K562 (cell line): ENCODE results near the gene CCNL2. TPM values are rescaled to one million over a fixed set of nuclear protein-coding genes. Genes with fewer than 3 reads are reported as not detected.

Source experiments
- ATAC-seq: fragments of 200-7000 bp; cut with Tn5 transposase; 3 replicates; pipeline ENCODE4 v1.9.1; 2020; ENCODE audit warnings: moderate library complexity
- BruUV-seq: library from RNA; stranded (reverse); fragments of 400-500 nt; replicated peaks from 2 replicates; lab custom pipeline; 2021; lab: Mats Ljungman, UMichigan
- CTCF ChIA-PET: fragments of 300-600 bp; formaldehyde crosslinking; extraction: SDS; loops from one replicate; lab custom pipeline; 2021; ENCODE audit warnings: low intra/inter-chr PET ratio; lab: Yijun Ruan, JAX
- POLR2A ChIA-PET: fragments of 300-600, 350-650 bp; sonication (Branson Sonifier 250); formaldehyde crosslinking; extraction: SDS; loops from one replicate; lab custom pipeline; 2021; ENCODE audit warnings: antibody characterized with exemption, inconsistent platforms; lab: Yijun Ruan, JAX
- DNase-seq, 4 experiments: peaks; one replicate each; pipeline versions ENCODE4 v3.0.0 to v3.0.0-alpha.2; 2011 to 2018; ENCODE audit warnings: low spot score in 3 of 4, mixed read lengths in 3 of 4; ENCODE audit errors: extremely low read depth in 1 of 4
- FAIRE-seq: peaks from 2 replicates; lab custom pipeline; 2011; peaks lifted over from hg19 to GRCh38; lab: Jason Lieb, UNC
- H2AFZ ChIP-seq: 2 replicates; pipeline ENCODE4 v1.6.0; 2011; ENCODE audit warnings: low read depth, low read length, control low read depth, inconsistent platforms
- H3K27ac ChIP-seq: fragments of 200-600 bp; 3 replicates; pipeline ENCODE4 v1.8.0; 2011; ENCODE audit warnings: low read depth, mild to moderate bottlenecking, control low read depth, inconsistent platforms, low read length, moderate library complexity, mixed read lengths; ENCODE audit errors: extremely low read depth
- H3K27me3 ChIP-seq, 2 experiments: fragments of 300-600 bp in 1 of 2; 2 replicates in 1 of 2; 3 replicates in 1 of 2; pipeline versions ENCODE4 v1.6.0 to v1.8.0; 2011; ENCODE audit warnings: inconsistent platforms in 2 of 2, low read length in 2 of 2, mild to moderate bottlenecking in 1 of 2, mixed read lengths in 1 of 2, moderate library complexity in 1 of 2; ENCODE audit not compliant: control insufficient read depth in 2 of 2, insufficient read depth in 2 of 2
- H3K36me3 ChIP-seq: fragments of 300-600 bp; 3 replicates; pipeline ENCODE4 v1.8.0; 2011; ENCODE audit warnings: mild to moderate bottlenecking, low read length, inconsistent platforms; ENCODE audit not compliant: control insufficient read depth, insufficient read depth
- H3K4me1 ChIP-seq, 2 experiments: fragments of 200-600 bp in 1 of 2; replicated peaks in 1 of 2; 2 replicates in 1 of 2; 3 replicates in 1 of 2; pipeline versions ENCODE4 v1.5.1 to v1.8.0; 2011; ENCODE audit warnings: inconsistent platforms in 2 of 2, low read length in 2 of 2, mild to moderate bottlenecking in 1 of 2, mixed read lengths in 1 of 2, moderate library complexity in 1 of 2; ENCODE audit not compliant: control insufficient read depth in 2 of 2, insufficient read depth in 2 of 2
- H3K4me2 ChIP-seq: 2 replicates; pipeline ENCODE4 v1.6.1; 2011; ENCODE audit warnings: low read length, control low read depth, inconsistent platforms, mixed read lengths; ENCODE audit not compliant: insufficient read depth
- H3K4me3 ChIP-seq: fragments of 200-600 bp; sonication (generic), shearing (Covaris generic); 2 replicates; pipeline ENCODE4 v1.5.1; 2016; ENCODE audit warnings: control low read depth, inconsistent platforms
- H3K79me2 ChIP-seq: fragments of 200-600 bp; 3 replicates; pipeline ENCODE4 v1.8.0; 2011; ENCODE audit warnings: low read length, inconsistent platforms; ENCODE audit not compliant: control insufficient read depth, insufficient read depth
- H3K9ac ChIP-seq, 2 experiments: 2 replicates each; pipeline versions ENCODE4 v1.6.0 to v1.6.1; 2011; ENCODE audit warnings: low read depth in 2 of 2, low read length in 2 of 2, control low read depth in 1 of 2, inconsistent platforms in 1 of 2, mild to moderate bottlenecking in 1 of 2, mixed read lengths in 1 of 2; ENCODE audit not compliant: insufficient read depth in 1 of 2
- H3K9me1 ChIP-seq: one replicate; pipeline ENCODE4 v1.6.0; 2011; ENCODE audit warnings: inconsistent platforms, mild to moderate bottlenecking, low read length, moderate library complexity; ENCODE audit not compliant: control insufficient read depth, insufficient read depth
- H3K9me3 ChIP-seq: replicated peaks from 2 replicates; pipeline ENCODE4 v1.5.1; 2011; ENCODE audit warnings: low read depth, low read length, inconsistent platforms; ENCODE audit not compliant: control insufficient read depth, insufficient read depth
- H4K20me1 ChIP-seq: replicated peaks from 2 replicates; pipeline ENCODE4 v1.6.1; 2011; ENCODE audit warnings: low read length, inconsistent platforms, mixed read lengths; ENCODE audit not compliant: control insufficient read depth, insufficient read depth
- CBX1 ChIP-seq: sonication (generic); IDR thresholded peaks from 2 replicates; pipeline ENCODE4 v1.6.1; 2016; ENCODE audit warnings: antibody characterized with exemption, low read depth, mild to moderate bottlenecking
- HNRNPLL ChIP-seq: fragments of 200-400 bp; formaldehyde crosslinking; IDR thresholded peaks from 2 replicates; pipeline ENCODE4 v1.6.1; 2017; ENCODE audit warnings: low read length, low read depth, mild to moderate bottlenecking; ENCODE audit not compliant: poor library complexity, severe bottlenecking
- PHF21A ChIP-seq: fragments of 450-650 bp; IDR thresholded peaks from 2 replicates; pipeline ENCODE4 v1.6.1; 2017; ENCODE audit warnings: low read depth, borderline replicate concordance
- SRF ChIP-seq, 2 experiments: fragments of 250-450, 450-650 bp in 1 of 2; sonication (Bioruptor Pico) in 1 of 2; sonication (generic) in 1 of 2; formaldehyde crosslinking; IDR thresholded peaks; 2 replicates each; pipeline versions ENCODE4 v1.5.0 to v1.5.1; 2020 to 2022; ENCODE audit warnings: mild to moderate bottlenecking in 1 of 2, missing genetic modification reagents in 1 of 2
- WGBS: fragments of 100-300 bp; shearing (Covaris generic); methylation state at CpG from one replicate; pipeline ENCODE4 v1.1.6; 2016; ENCODE audit warnings: low coverage, mixed read lengths; ENCODE audit not compliant: insufficient coverage; ENCODE audit errors: missing lambda C conversion rate; 5-methylcytosine and 5-hydroxymethylcytosine counted together
- in situ Hi-C: fragments of 300-500 bp; cut with MboI; formaldehyde crosslinking; loops from 4 replicates; pipeline ENCODE4 v1.15.0; 2018; ENCODE audit warnings: inconsistent platforms, mixed read lengths
- intact Hi-C: fragments of 100-400 bp; cut with micrococcal nuclease; formaldehyde crosslinking; loops from 2 replicates; pipeline ENCODE4 v1.14.2; 2022
- polyA plus RNA-seq, 8 experiments: library from polyadenylated mRNA; depleted of rRNA in 4 of 8; stranded (reverse) in 5 of 8; unstranded in 3 of 8; fragments of >200 nt; fragmentation: Nextera tagmentation in 2 of 8; fragmentation: Illumina TruSeq in 1 of 8; extraction: Ambion mirVana in 2 of 8; extraction: Trizol in 1 of 8; gene quantifications; 2 replicates each; pipeline versions ENCODE4 v1.2.1 to v1.2.3, GENCODE V29; 2011 to 2014; ENCODE audit warnings: inconsistent platforms in 1 of 8, missing spikeins in 1 of 8
- total RNA-seq, 7 experiments: library from RNA; depleted of rRNA in 6 of 7; stranded (reverse); fragments of >200 nt in 6 of 7; fragmentation: Illumina TruSeq in 2 of 7; extraction: Trizol in 2 of 7; gene quantifications; 2 replicates each; pipeline versions ENCODE4 v1.2.1 to v1.2.3, GENCODE V29; 2011 to 2021; ENCODE audit warnings: low replicate concordance in 1 of 7
- TF ChIP-seq, protein P1 (sequence below): fragments of 200-600 bp; sonication (generic); IDR thresholded peaks from one replicate; pipeline ENCODE4 v1.6.1; 2012; ENCODE audit warnings: mild to moderate bottlenecking, low read depth, low read length, inconsistent platforms
- TF ChIP-seq, protein P2 (sequence below): sonication (generic); formaldehyde crosslinking; IDR thresholded peaks from 2 replicates; pipeline ENCODE4 v1.8.0; 2022; ENCODE audit warnings: mild to moderate bottlenecking, missing genetic modification reagents, borderline replicate concordance

The CCNL2 gene
- total and polyA plus RNA-seq, 9 of the 15 experiments (the other 6 are each of a cell fraction or from before 2014, with no cell fraction given): 2.8 to 287 (median 94.5) TPM

DNA sequence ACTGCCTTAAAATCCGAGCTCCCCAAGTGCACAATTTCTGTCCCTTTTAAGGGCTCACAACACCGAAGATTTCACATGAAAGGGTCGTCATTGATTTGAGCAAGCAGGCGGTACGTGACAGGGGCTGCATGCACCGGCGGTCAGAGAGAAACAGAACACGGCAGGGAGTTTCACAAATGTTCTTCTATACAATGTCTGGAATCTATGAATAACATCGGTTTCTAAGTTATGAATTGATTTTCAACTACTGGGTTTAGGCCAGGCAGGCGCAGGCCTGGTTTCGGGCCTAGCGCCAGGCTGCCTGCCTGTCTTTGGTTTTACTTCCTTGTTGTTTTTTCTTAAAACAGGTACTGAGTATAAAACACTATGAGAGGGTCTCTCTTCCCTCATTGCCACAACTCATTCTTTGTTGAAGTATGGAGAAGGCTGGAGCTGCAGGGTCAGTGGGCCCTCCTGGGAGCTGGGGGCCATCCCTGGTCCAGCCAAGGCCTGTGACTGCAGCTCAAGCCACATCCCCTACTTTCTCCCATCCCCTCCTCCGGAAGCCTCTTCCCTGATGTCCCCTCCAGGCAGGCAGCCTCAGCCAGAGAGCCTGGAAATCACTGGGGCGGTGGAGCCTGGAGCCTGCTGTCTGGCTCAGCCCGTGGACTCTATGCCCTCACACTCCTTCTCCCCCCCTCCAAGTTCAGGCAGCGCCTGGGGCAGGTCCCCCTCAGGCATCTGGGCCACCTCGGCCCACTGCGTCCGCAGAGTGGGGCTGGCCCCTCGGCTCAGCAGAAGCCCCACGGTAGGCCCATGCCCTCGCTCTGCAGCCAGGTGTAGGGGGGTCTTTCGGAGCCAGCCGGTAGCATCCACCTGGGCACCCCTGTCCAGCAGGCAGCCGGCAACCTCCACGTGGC, 19.6 kb upstream of the CCNL2 start:
- H3K27ac ChIP-seq: no peak overlapping the region
- H3K9me1 ChIP-seq: no peaks in the 10 kb centered on the region
- no peak overlapping the region for H3K4me3 ChIP-seq
- ChIA-PET POLR2A (interaction anchor here (0.6 kb wide), 1 partner anchor 20 kb away, joined by 5 read pairs; no protein-coding TSS in a partner anchor), CTCF (no interaction called here)
- no peaks in the 10 kb centered on the region for H3K36me3 ChIP-seq
- FAIRE-seq: no peak
- H3K4me2 ChIP-seq: no peak overlapping the region
- no peaks in the 10 kb centered on the region for H3K27me3 ChIP-seq
- DNase-seq: no peak
- H3K9ac ChIP-seq: no peak overlapping the region; a peak in 1 of 4 replicates
- in situ Hi-C loops (no loop called here), intact Hi-C loops (no loop called here)
- no peaks in the 10 kb centered on the region for H3K79me2 ChIP-seq
- H3K4me1 ChIP-seq: peaks cover 3 to 25% of the 10 kb centered on the region in 2 experiments; a peak in 4 of 5 replicates
- no TSS peak for BruUV-seq
- WGBS: 74% methylated on average over 26 of the region's 26 CpGs
- H2AFZ ChIP-seq: no peak overlapping the region
- H4K20me1 ChIP-seq: no peaks in the 10 kb centered on the region
- 0 out of 2 replicates have a peak, but pooled peaks cover 1% of the 10 kb centered on the region for H3K9me3 ChIP-seq
- ATAC-seq: no peak
- TF ChIP-seq HNRNPLL (no peak), CBX1 (no peak), SRF (CRISPR knock-in tag; IDR thresholded peaks at IDR 0.05) (no peak), PHF21A (no peak)
- TF ChIP-seq, protein P1, sequence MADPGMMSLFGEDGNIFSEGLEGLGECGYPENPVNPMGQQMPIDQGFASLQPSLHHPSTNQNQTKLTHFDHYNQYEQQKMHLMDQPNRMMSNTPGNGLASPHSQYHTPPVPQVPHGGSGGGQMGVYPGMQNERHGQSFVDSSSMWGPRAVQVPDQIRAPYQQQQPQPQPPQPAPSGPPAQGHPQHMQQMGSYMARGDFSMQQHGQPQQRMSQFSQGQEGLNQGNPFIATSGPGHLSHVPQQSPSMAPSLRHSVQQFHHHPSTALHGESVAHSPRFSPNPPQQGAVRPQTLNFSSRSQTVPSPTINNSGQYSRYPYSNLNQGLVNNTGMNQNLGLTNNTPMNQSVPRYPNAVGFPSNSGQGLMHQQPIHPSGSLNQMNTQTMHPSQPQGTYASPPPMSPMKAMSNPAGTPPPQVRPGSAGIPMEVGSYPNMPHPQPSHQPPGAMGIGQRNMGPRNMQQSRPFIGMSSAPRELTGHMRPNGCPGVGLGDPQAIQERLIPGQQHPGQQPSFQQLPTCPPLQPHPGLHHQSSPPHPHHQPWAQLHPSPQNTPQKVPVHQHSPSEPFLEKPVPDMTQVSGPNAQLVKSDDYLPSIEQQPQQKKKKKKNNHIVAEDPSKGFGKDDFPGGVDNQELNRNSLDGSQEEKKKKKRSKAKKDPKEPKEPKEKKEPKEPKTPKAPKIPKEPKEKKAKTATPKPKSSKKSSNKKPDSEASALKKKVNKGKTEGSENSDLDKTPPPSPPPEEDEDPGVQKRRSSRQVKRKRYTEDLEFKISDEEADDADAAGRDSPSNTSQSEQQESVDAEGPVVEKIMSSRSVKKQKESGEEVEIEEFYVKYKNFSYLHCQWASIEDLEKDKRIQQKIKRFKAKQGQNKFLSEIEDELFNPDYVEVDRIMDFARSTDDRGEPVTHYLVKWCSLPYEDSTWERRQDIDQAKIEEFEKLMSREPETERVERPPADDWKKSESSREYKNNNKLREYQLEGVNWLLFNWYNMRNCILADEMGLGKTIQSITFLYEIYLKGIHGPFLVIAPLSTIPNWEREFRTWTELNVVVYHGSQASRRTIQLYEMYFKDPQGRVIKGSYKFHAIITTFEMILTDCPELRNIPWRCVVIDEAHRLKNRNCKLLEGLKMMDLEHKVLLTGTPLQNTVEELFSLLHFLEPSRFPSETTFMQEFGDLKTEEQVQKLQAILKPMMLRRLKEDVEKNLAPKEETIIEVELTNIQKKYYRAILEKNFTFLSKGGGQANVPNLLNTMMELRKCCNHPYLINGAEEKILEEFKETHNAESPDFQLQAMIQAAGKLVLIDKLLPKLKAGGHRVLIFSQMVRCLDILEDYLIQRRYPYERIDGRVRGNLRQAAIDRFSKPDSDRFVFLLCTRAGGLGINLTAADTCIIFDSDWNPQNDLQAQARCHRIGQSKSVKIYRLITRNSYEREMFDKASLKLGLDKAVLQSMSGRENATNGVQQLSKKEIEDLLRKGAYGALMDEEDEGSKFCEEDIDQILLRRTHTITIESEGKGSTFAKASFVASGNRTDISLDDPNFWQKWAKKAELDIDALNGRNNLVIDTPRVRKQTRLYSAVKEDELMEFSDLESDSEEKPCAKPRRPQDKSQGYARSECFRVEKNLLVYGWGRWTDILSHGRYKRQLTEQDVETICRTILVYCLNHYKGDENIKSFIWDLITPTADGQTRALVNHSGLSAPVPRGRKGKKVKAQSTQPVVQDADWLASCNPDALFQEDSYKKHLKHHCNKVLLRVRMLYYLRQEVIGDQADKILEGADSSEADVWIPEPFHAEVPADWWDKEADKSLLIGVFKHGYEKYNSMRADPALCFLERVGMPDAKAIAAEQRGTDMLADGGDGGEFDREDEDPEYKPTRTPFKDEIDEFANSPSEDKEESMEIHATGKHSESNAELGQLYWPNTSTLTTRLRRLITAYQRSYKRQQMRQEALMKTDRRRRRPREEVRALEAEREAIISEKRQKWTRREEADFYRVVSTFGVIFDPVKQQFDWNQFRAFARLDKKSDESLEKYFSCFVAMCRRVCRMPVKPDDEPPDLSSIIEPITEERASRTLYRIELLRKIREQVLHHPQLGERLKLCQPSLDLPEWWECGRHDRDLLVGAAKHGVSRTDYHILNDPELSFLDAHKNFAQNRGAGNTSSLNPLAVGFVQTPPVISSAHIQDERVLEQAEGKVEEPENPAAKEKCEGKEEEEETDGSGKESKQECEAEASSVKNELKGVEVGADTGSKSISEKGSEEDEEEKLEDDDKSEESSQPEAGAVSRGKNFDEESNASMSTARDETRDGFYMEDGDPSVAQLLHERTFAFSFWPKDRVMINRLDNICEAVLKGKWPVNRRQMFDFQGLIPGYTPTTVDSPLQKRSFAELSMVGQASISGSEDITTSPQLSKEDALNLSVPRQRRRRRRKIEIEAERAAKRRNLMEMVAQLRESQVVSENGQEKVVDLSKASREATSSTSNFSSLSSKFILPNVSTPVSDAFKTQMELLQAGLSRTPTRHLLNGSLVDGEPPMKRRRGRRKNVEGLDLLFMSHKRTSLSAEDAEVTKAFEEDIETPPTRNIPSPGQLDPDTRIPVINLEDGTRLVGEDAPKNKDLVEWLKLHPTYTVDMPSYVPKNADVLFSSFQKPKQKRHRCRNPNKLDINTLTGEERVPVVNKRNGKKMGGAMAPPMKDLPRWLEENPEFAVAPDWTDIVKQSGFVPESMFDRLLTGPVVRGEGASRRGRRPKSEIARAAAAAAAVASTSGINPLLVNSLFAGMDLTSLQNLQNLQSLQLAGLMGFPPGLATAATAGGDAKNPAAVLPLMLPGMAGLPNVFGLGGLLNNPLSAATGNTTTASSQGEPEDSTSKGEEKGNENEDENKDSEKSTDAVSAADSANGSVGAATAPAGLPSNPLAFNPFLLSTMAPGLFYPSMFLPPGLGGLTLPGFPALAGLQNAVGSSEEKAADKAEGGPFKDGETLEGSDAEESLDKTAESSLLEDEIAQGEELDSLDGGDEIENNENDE: no peak
- TF ChIP-seq, protein P2, sequence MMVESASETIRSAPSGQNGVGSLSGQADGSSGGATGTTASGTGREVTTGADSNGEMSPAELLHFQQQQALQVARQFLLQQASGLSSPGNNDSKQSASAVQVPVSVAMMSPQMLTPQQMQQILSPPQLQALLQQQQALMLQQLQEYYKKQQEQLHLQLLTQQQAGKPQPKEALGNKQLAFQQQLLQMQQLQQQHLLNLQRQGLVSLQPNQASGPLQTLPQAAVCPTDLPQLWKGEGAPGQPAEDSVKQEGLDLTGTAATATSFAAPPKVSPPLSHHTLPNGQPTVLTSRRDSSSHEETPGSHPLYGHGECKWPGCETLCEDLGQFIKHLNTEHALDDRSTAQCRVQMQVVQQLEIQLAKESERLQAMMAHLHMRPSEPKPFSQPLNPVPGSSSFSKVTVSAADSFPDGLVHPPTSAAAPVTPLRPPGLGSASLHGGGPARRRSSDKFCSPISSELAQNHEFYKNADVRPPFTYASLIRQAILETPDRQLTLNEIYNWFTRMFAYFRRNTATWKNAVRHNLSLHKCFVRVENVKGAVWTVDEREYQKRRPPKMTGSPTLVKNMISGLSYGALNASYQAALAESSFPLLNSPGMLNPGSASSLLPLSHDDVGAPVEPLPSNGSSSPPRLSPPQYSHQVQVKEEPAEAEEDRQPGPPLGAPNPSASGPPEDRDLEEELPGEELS (CRISPR knock-in tag): no peak
